ENCODE results near the gene MAGEC1.

Gene MAGEC1

DNA sequence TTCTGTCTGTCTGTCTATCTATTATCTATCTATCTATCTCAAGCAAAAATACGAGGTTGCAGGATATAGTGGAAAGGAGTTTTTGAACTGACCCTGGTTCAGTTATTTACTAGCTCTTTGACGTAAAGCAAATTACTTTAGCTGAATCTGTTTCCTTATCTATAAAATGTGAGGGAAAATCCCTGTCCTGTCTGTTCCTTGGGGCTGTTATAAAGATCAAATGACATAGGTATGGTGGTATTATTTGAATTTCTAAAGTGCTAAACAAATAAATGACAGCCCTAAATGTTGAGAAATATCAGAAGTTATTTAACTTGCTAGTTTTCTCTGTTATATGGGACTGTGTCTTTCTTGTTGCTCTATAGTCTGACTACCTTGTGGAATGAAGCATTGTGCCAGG, 55.0 kb downstream of the MAGEC1 start:
- Histone ChIP-seq H3K4me2 (no peak overlapping the region), H3K79me2 (ENCODE audit: insufficient read depth, low read depth) (no peaks in the 10 kb centered on the region), H2AFZ (ENCODE audit: low read depth) (no peak overlapping the region), H3K4me1 (ENCODE audit: low read depth, poor library complexity, severe bottlenecking) (no peaks in the 10 kb centered on the region), H4K20me1 (ENCODE audit: insufficient read depth) (no peaks in the 10 kb centered on the region), H3K9ac (no peak overlapping the region), H3K36me3 (ENCODE audit: insufficient read depth) (no peaks in the 10 kb centered on the region), H3K4me3 (IDR thresholded peaks at IDR 0.05; ENCODE audit: insufficient read depth, low read depth, low read length) (no peak overlapping the region), H3K27me3 (ENCODE audit: insufficient read depth, low read depth) (no peaks in the 10 kb centered on the region), H3K27ac (no peak overlapping the region)
- TF ChIP-seq, protein P1, sequence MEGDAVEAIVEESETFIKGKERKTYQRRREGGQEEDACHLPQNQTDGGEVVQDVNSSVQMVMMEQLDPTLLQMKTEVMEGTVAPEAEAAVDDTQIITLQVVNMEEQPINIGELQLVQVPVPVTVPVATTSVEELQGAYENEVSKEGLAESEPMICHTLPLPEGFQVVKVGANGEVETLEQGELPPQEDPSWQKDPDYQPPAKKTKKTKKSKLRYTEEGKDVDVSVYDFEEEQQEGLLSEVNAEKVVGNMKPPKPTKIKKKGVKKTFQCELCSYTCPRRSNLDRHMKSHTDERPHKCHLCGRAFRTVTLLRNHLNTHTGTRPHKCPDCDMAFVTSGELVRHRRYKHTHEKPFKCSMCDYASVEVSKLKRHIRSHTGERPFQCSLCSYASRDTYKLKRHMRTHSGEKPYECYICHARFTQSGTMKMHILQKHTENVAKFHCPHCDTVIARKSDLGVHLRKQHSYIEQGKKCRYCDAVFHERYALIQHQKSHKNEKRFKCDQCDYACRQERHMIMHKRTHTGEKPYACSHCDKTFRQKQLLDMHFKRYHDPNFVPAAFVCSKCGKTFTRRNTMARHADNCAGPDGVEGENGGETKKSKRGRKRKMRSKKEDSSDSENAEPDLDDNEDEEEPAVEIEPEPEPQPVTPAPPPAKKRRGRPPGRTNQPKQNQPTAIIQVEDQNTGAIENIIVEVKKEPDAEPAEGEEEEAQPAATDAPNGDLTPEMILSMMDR (conservative IDR thresholded peaks at IDR 0.05; ENCODE audit: low read depth, low read length): no peak
